ENCODE data around the gene GALNT13. TPM values are rescaled to one million over a fixed set of nuclear protein-coding genes. Genes with fewer than 3 reads are reported as not detected.

GALNT13 gene
- total RNA-seq, 4 donors from 2014 or later, result 2.1 to 18.3 (median 13.3) TPM

DNA sequence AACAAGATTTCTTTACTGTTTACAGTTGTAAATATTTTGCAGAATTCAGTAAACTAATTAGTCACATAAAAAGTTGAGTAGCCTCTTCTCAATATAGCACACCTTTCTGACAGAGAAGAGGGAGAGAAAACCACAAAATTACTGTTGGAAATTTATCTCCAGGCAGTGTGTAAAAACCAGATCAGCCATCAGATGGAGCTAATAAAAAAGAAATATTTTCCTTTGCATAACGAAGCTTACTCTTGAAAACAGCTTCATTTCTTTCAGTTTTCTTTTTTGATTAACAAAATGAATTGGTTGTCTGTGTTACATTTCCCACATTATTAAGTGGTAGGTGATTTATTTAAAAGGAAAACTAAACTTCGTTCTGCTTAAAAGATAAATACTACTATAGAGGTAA lies 567.4 kb downstream of the GALNT13 start:
- TF ChIP-seq CTCF (IDR thresholded peaks at IDR 0.05; ENCODE audit: low read depth), result no peak

GRCh38 chr2:154443919-154444318 lies 572.2 kb downstream of the GALNT13 start:
- TF ChIP-seq CTCF (IDR thresholded peaks at IDR 0.05; ENCODE audit: low read depth), result no peak

DNA sequence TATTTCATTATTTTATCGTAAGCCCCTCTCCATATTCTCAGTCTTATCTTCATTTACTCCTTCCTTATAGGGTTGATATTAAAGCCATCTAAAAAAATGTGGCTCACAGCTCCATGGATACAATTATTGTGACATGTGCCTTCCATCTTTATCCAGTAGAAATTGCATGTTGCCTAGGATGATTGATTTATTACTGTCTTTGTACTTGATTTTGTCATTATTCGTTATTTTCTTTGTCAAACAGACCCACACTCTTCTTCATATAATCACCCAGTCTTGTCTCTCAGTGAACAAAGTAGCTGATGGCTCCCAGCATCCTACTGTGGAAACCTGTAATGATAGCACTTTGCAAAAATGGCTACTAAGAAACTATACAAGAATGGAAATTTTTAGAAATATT lies 574.6 kb downstream of the GALNT13 start:
- TF ChIP-seq CTCF (IDR thresholded peaks at IDR 0.05; ENCODE audit: low read depth), result no peak

DNA sequence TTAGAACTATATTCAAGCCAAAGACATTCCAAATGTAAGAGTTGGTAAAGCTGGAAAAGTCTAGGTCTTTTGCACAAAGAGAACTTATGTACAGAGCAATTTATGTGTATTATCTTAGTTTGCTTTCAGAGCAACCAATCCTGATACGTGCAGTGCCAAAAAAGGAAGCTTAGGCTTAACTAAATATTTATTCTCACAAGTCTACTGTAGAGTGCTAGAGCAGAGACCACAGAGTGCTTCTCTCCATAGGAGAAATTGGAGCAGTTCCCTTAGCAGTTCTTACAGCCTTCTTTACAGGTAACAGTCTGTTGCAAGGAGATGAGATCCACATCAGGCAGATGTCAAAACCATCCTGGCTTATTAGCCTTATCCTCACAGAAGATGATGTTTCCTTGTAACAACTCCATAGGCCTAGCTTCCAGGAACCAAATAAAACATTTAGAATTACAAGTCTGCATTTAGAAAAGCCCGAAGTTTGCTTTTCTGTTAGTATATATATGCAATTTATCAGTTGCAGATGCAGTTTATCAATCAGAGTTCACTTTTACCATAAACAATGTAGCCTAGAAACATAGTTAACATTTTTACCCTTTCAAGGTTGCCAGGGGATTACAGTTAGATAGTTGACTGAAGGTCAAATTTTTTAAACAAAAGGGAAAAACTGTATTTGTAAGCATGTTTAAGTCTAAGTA lies 576.2 kb downstream of the GALNT13 start:
- TF ChIP-seq CTCF (IDR thresholded peaks at IDR 0.05; ENCODE audit: low read depth), result no peak

DNA sequence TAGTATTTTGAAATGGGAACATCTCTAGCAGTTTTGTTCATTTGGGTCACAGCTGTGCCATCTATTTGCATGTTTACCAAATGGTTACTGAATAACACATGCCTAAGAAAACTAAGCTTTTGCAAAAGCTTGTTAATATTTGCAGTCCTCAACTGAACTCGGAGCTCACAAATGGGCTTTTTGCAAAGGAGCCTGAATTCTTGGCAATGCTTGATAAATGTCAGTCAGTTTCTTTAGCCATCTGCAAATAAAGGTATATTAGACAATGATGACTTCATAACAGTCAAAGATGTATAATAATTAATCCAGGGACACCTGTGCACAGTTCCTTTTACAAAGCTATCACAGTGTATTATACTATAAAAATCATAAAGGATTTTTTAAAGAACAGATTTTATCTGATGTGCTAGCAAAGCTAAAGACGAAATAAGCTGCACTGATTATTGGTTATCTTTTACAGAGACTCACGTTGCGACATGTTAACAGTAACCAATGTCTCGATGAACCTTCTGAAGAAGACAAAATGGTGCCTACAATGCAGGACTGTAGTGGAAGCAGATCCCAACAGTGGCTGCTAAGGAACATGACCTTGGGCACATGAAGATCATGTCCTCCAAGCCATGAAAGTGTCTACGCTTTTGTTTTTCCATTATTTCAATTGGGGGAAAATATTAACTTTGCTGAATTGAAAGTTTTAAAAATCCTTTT lies 578.4 kb downstream of the GALNT13 start:
- TF ChIP-seq CTCF (IDR thresholded peaks at IDR 0.05; ENCODE audit: low read depth), result no peak

- no peak for TF ChIP-seq CTCF (IDR thresholded peaks at IDR 0.05; ENCODE audit: low read depth)
Observed at GRCh38 chr2:154452471-154452870, 580.7 kb downstream of the GALNT13 start.

- TF ChIP-seq CTCF (IDR thresholded peaks at IDR 0.05; ENCODE audit: low read depth), result no peak
Observed at GRCh38 chr2:154452906-154453493, 581.3 kb downstream of the GALNT13 start.

All from subcutaneous adipose tissue (tissue), 4 donors.